MCF 10A (cell line): Measurements from ENCODE around the gene CDK15. TPM values are rescaled to one million over a fixed set of nuclear protein-coding genes. Genes with fewer than 3 reads are reported as not detected.
"Not testable (repeated sequence)": the region's sequence is repeated elsewhere in the genome, so short reads cannot be mapped to it uniquely, and the experiment has no call there.

ENCODE experiments used
- BruUV-seq: library from RNA; stranded (reverse); fragments of 400-500 nt; replicated peaks from 2 replicates; lab custom pipeline; 2021; lab: Mats Ljungman, UMichigan
- CTCF ChIA-PET: fragments of 300-600 bp; sonication (Branson Sonifier 250); formaldehyde crosslinking; extraction: SDS; loops from one replicate; lab custom pipeline; 2021; ENCODE audit warnings: antibody characterized with exemption, inconsistent platforms; lab: Yijun Ruan, JAX
- POLR2A ChIA-PET: fragments of 300-600, 350-650 bp; sonication (Branson Sonifier 250); formaldehyde crosslinking; extraction: SDS; loops from one replicate; lab custom pipeline; 2020; ENCODE audit warnings: antibody characterized with exemption, inconsistent platforms; lab: Yijun Ruan, JAX
- DNase-seq: peaks from one replicate; pipeline ENCODE4 v3.0.0-alpha.2; 2018; ENCODE audit not compliant: unreplicated experiment
- H3K27ac Mint-ChIP-seq: one replicate; pipeline ENCODE4 v1.8.0; 2022; ENCODE audit warnings: mild to moderate bottlenecking, low read depth, mixed read lengths; ENCODE audit not compliant: unreplicated experiment
- H3K27me3 Mint-ChIP-seq: one replicate; pipeline ENCODE4 v1.8.0; 2022; ENCODE audit warnings: mixed read lengths; ENCODE audit not compliant: insufficient read depth, unreplicated experiment
- H3K36me3 Mint-ChIP-seq: one replicate; pipeline ENCODE4 v1.8.0; 2022; ENCODE audit warnings: mild to moderate bottlenecking, moderate library complexity, mixed read lengths; ENCODE audit not compliant: insufficient read depth, unreplicated experiment
- H3K4me1 Mint-ChIP-seq: one replicate; pipeline ENCODE4 v1.8.0; 2022; ENCODE audit warnings: mixed read lengths; ENCODE audit not compliant: insufficient read depth, unreplicated experiment
- H3K4me3 Mint-ChIP-seq: one replicate; pipeline ENCODE4 v1.8.0; 2022; ENCODE audit warnings: mild to moderate bottlenecking, moderate library complexity, mixed read lengths; ENCODE audit not compliant: unreplicated experiment
- H3K9me3 Mint-ChIP-seq: one replicate; pipeline ENCODE4 v1.8.0; 2022; ENCODE audit warnings: mixed read lengths; ENCODE audit not compliant: unreplicated experiment
- intact Hi-C: fragments of 100-400 bp; cut with micrococcal nuclease; formaldehyde crosslinking; loops from 2 replicates; pipeline ENCODE4 v1.14.1; 2022
- total RNA-seq: library from RNA; stranded (reverse); gene quantifications from 2 replicates; pipeline ENCODE4 v1.2.3, GENCODE V29; 2022
- TF ChIP-seq, protein P1 (sequence below): fragments of 200-600 bp; IDR thresholded peaks from one replicate; pipeline ENCODE4 v1.8.0; 2022; ENCODE audit warnings: antibody characterized with exemption, mild to moderate bottlenecking; ENCODE audit not compliant: unreplicated experiment

CDK15 gene
- total RNA-seq, 1 experiment from 2014 or later: not detected

- Mint-ChIP-seq H3K9me3 (no peaks in the 10 kb centered on the region), H3K27me3 (no peaks in the 10 kb centered on the region), H3K36me3 (peaks cover 71% of the 10 kb centered on the region), H3K4me3 (no peak overlapping the region), H3K27ac (no peak overlapping the region), H3K4me1 (no peaks in the 10 kb centered on the region)
- BruUV-seq: no TSS peak
- intact Hi-C loops: no loop called here
- ChIA-PET POLR2A (no interaction called here), CTCF (interaction anchor here (0.7 kb wide), 1 partner anchor 649 kb away, joined by 3 read pairs; no protein-coding TSS in a partner anchor)
- DNase-seq: no peak
- TF ChIP-seq, protein P1, sequence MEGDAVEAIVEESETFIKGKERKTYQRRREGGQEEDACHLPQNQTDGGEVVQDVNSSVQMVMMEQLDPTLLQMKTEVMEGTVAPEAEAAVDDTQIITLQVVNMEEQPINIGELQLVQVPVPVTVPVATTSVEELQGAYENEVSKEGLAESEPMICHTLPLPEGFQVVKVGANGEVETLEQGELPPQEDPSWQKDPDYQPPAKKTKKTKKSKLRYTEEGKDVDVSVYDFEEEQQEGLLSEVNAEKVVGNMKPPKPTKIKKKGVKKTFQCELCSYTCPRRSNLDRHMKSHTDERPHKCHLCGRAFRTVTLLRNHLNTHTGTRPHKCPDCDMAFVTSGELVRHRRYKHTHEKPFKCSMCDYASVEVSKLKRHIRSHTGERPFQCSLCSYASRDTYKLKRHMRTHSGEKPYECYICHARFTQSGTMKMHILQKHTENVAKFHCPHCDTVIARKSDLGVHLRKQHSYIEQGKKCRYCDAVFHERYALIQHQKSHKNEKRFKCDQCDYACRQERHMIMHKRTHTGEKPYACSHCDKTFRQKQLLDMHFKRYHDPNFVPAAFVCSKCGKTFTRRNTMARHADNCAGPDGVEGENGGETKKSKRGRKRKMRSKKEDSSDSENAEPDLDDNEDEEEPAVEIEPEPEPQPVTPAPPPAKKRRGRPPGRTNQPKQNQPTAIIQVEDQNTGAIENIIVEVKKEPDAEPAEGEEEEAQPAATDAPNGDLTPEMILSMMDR: no peak
These were observed 45.2 kb upstream of the CDK15 start for GRCh38 chr2:201761101-201761500.

- H3K4me1 Mint-ChIP-seq, H3K27me3 Mint-ChIP-seq, intact Hi-C loops, H3K4me3 Mint-ChIP-seq, BruUV-seq, DNase-seq, H3K27ac Mint-ChIP-seq, H3K9me3 Mint-ChIP-seq: not testable (repeated sequence)
- peaks cover 60% of the 10 kb centered on the region for H3K36me3 Mint-ChIP-seq
- POLR2A ChIA-PET: interaction anchor here (0.7 to 1.5 kb wide), 3 partner anchors 14 to 65 kb away, joined by 3 to 6 read pairs (median 4); no protein-coding TSS in a partner anchor
- CTCF ChIA-PET: interaction anchor here (0.5 to 1.9 kb wide), 4 partner anchors 9 to 31 kb away, joined by 3 to 7 read pairs (median 4); no protein-coding TSS in a partner anchor
These were observed 41.9 kb upstream of the CDK15 start for GRCh38 chr2:201764469-201764868.

DNA sequence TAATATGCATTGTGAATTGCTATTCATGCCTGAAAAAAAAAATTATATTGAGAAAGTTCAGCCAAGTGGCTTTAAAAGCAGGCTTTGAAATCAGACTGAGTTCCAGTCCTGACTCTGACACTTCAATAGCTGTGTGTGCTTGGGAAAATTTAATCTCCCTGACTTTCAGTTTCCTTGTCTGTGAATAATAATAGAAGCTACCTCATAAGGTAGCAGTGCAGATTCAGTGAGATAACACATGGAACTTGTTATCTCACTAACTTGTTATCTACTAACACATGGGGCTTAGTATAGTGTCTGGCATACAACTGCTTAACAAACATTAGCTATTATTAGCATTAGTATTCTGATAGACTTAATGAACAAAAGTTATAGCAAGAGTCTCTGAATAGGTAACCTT lies 40.5 kb upstream of the CDK15 start:
- H3K36me3 Mint-ChIP-seq: peaks cover 49% of the 10 kb centered on the region
- intact Hi-C loops: no loop called here
- H3K4me1 Mint-ChIP-seq: no peaks in the 10 kb centered on the region
- ChIA-PET CTCF (interaction anchor here (0.8 kb wide), 1 partner anchor 10 kb away, joined by 3 read pairs; no protein-coding TSS in a partner anchor), POLR2A (interaction anchor here (0.8 kb wide), 1 partner anchor 11 kb away, joined by 4 read pairs; no protein-coding TSS in a partner anchor)
- BruUV-seq: no TSS peak
- TF ChIP-seq, protein P1: no peak
- H3K9me3 Mint-ChIP-seq: no peaks in the 10 kb centered on the region
- no peak for DNase-seq
- H3K27me3 Mint-ChIP-seq: no peaks in the 10 kb centered on the region
- H3K27ac Mint-ChIP-seq: no peak overlapping the region
- H3K4me3 Mint-ChIP-seq: no peak overlapping the region

- Mint-ChIP-seq H3K9me3 (no peaks in the 10 kb centered on the region), H3K4me1 (peaks cover under 1% of the 10 kb centered on the region), H3K27ac (no peak overlapping the region), H3K27me3 (no peaks in the 10 kb centered on the region), H3K4me3 (no peak overlapping the region), H3K36me3 (peaks cover 25% of the 10 kb centered on the region)
- no peak for DNase-seq
- intact Hi-C loops: no loop called here
- TF ChIP-seq, protein P1: no peak
- ChIA-PET CTCF (interaction anchor here (1.0 kb wide), 1 partner anchor 66 kb away, joined by 4 read pairs; no protein-coding TSS in a partner anchor), POLR2A (interaction anchor here (0.8 to 3.4 kb wide), 3 partner anchors 8 to 12 kb away, joined by 3 to 16 read pairs (median 3); partner anchors contain the start of gene ALS2)
- no TSS peak for BruUV-seq
These were observed 37.4 kb upstream of the CDK15 start for GRCh38 chr2:201768918-201769317.
